Astrocyte (in vitro differentiated cells and primary cell): Measurements from ENCODE around the gene ZNF24. TPM values are rescaled to one million over a fixed set of nuclear protein-coding genes. Genes with fewer than 3 reads are reported as not detected.

Experiments
- DNase-seq: peaks from one replicate; pipeline ENCODE4 v3.0.0-alpha.2; 2010; ENCODE audit warnings: low read depth
- FAIRE-seq: peaks from 2 replicates; lab custom pipeline; 2011; peaks lifted over from hg19 to GRCh38; lab: Jason Lieb, UNC
- H2AFZ ChIP-seq: 2 replicates; pipeline ENCODE4 v1.6.0; 2012; ENCODE audit warnings: low read depth, low read length, inconsistent platforms
- H3K27ac ChIP-seq: 2 replicates; pipeline ENCODE4 v1.5.1; 2011; ENCODE audit warnings: low read depth, low read length, inconsistent platforms
- H3K27me3 ChIP-seq: 2 replicates; pipeline ENCODE4 v1.6.0; 2011; ENCODE audit warnings: low read length, inconsistent platforms; ENCODE audit not compliant: insufficient read depth
- H3K36me3 ChIP-seq: 2 replicates; pipeline ENCODE4 v1.5.1; 2011; ENCODE audit warnings: low read length, inconsistent platforms; ENCODE audit not compliant: insufficient read depth
- H3K4me1 ChIP-seq: 2 replicates; pipeline ENCODE4 v1.5.1; 2011; ENCODE audit warnings: low read length, inconsistent platforms; ENCODE audit not compliant: insufficient read depth
- H3K4me2 ChIP-seq: 2 replicates; pipeline ENCODE4 v1.6.0; 2012; ENCODE audit warnings: low read length, inconsistent platforms
- H3K4me3 ChIP-seq: 2 replicates; pipeline ENCODE4 v1.5.1; 2011; ENCODE audit warnings: low read depth, mild to moderate bottlenecking, low read length, inconsistent platforms; ENCODE audit not compliant: insufficient read depth
- H3K79me2 ChIP-seq: 2 replicates; pipeline ENCODE4 v1.6.0; 2012; ENCODE audit warnings: mild to moderate bottlenecking, low read length, inconsistent platforms; ENCODE audit not compliant: insufficient read depth
- H3K9ac ChIP-seq: 2 replicates; pipeline ENCODE4 v1.6.0; 2012; ENCODE audit warnings: mild to moderate bottlenecking, low read length, inconsistent platforms
- H3K9me3 ChIP-seq: 2 replicates; pipeline ENCODE4 v1.5.1; 2012; ENCODE audit warnings: low read depth, mild to moderate bottlenecking, low read length, inconsistent platforms; ENCODE audit not compliant: insufficient read depth
- H4K20me1 ChIP-seq: 2 replicates; pipeline ENCODE4 v1.6.0; 2012; ENCODE audit warnings: low read length, inconsistent platforms; ENCODE audit not compliant: insufficient read depth
- H3K27ac Mint-ChIP-seq: one replicate; pipeline ENCODE4 v1.8.0; 2021; ENCODE audit warnings: mild to moderate bottlenecking, mixed read lengths; ENCODE audit not compliant: unreplicated experiment
- H3K27me3 Mint-ChIP-seq: one replicate; pipeline ENCODE4 v1.8.0; 2021; ENCODE audit warnings: low read depth, mixed read lengths; ENCODE audit not compliant: unreplicated experiment
- H3K36me3 Mint-ChIP-seq: one replicate; pipeline ENCODE4 v1.8.0; 2021; ENCODE audit warnings: low read depth, mixed read lengths; ENCODE audit not compliant: unreplicated experiment
- H3K4me1 Mint-ChIP-seq: one replicate; pipeline ENCODE4 v1.8.0; 2021; ENCODE audit warnings: low read depth, mixed read lengths; ENCODE audit not compliant: unreplicated experiment
- H3K4me3 Mint-ChIP-seq: one replicate; pipeline ENCODE4 v1.8.0; 2021; ENCODE audit warnings: mild to moderate bottlenecking, moderate library complexity, mixed read lengths; ENCODE audit not compliant: unreplicated experiment
- H3K9me3 Mint-ChIP-seq: one replicate; pipeline ENCODE4 v1.8.0; 2021; ENCODE audit warnings: mild to moderate bottlenecking, mixed read lengths; ENCODE audit not compliant: unreplicated experiment
- EZH2 ChIP-seq: IDR thresholded peaks from 2 replicates; pipeline ENCODE4 v1.6.1; 2012; ENCODE audit warnings: mild to moderate bottlenecking, low read length, inconsistent platforms; ENCODE audit not compliant: insufficient read depth
- total RNA-seq: library from RNA; stranded (reverse); gene quantifications from 2 replicates; pipeline ENCODE4 v1.2.1, GENCODE V29; 2021
- TF ChIP-seq, protein P1 (sequence below): IDR thresholded peaks from 2 replicates; pipeline ENCODE4 v1.5.1; 2011; ENCODE audit warnings: low read depth, mild to moderate bottlenecking, inconsistent platforms, low read length, moderate library complexity; ENCODE audit not compliant: insufficient read depth

ZNF24 gene
- total RNA-seq, 1 donor from 2014 or later, result 55.6 TPM

DNA sequence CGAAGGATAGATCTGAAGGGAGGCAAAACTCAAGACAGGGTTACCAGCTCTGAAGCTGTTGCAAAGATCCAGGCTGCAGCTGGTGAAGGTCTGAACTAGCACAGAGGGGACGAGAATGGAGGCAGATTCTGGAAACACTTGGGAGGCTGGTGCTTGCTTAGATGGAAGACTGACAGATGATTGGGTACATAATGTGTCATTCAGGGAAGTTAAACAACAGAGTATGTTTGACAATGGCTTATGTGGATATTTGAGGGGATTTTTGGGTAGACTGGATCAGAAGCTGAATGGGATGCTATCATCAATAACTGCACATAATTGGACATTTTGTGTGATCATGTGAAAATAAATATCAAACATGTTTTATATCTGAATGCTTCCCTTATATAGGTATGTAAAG, 35.2 kb upstream of the ZNF24 start:
- H3K9me3 Mint-ChIP-seq, result peaks cover 6% of the 10 kb centered on the region
- H3K27me3 Mint-ChIP-seq, result peaks cover 5% of the 10 kb centered on the region
- H3K4me3 Mint-ChIP-seq, result no peak overlapping the region
- H3K4me1 ChIP-seq, result peaks cover 4% of the 10 kb centered on the region
- H3K27me3 ChIP-seq, result no peaks in the 10 kb centered on the region
- no peak overlapping the region for H3K4me3 ChIP-seq
- H2AFZ ChIP-seq, result no peak overlapping the region
- DNase-seq (no peak), FAIRE-seq (no peak)
- H3K9ac ChIP-seq, result no peak overlapping the region
- H3K79me2 ChIP-seq, result no peaks in the 10 kb centered on the region
- H3K4me1 Mint-ChIP-seq, result peaks cover 7% of the 10 kb centered on the region
- no peaks in the 10 kb centered on the region for H4K20me1 ChIP-seq
- no peak overlapping the region for H3K27ac Mint-ChIP-seq
- H3K36me3 ChIP-seq, result no peaks in the 10 kb centered on the region
- H3K36me3 Mint-ChIP-seq, result peaks cover 1% of the 10 kb centered on the region
- H3K27ac ChIP-seq, result no peak overlapping the region
- TF ChIP-seq EZH2, result no peak
- TF ChIP-seq, protein P1, sequence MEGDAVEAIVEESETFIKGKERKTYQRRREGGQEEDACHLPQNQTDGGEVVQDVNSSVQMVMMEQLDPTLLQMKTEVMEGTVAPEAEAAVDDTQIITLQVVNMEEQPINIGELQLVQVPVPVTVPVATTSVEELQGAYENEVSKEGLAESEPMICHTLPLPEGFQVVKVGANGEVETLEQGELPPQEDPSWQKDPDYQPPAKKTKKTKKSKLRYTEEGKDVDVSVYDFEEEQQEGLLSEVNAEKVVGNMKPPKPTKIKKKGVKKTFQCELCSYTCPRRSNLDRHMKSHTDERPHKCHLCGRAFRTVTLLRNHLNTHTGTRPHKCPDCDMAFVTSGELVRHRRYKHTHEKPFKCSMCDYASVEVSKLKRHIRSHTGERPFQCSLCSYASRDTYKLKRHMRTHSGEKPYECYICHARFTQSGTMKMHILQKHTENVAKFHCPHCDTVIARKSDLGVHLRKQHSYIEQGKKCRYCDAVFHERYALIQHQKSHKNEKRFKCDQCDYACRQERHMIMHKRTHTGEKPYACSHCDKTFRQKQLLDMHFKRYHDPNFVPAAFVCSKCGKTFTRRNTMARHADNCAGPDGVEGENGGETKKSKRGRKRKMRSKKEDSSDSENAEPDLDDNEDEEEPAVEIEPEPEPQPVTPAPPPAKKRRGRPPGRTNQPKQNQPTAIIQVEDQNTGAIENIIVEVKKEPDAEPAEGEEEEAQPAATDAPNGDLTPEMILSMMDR, result no peak
- H3K9me3 ChIP-seq, result no peaks in the 10 kb centered on the region
- H3K4me2 ChIP-seq, result no peak overlapping the region

DNA sequence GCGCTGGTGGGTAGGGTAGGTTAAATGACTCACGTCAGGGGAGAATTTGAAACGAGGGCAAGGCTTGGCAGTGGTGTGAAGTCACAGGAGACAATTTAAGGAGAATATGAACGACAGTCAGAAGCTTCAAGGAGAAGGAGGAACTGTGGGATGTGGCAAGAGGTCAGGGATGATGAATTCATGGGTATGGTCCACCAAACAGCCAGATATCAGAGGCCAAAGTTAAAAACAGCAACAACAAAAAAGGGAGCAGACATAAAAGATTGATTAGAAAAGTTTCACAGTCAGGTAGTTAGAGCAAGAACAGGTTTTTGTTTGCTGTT, 34.3 kb upstream of the ZNF24 start:
- Histone ChIP-seq H2AFZ (no peak overlapping the region), H3K4me2 (no peak overlapping the region), H3K9ac (no peak overlapping the region), H3K9me3 (no peaks in the 10 kb centered on the region), H4K20me1 (no peaks in the 10 kb centered on the region), H3K36me3 (no peaks in the 10 kb centered on the region), H3K27me3 (no peaks in the 10 kb centered on the region), H3K4me1 (peaks cover 4% of the 10 kb centered on the region), H3K79me2 (no peaks in the 10 kb centered on the region), H3K27ac (no peak overlapping the region), H3K4me3 (no peak overlapping the region)
- DNase-seq, result no peak
- Mint-ChIP-seq H3K27me3 (peaks cover 3% of the 10 kb centered on the region), H3K4me1 (peaks cover 7% of the 10 kb centered on the region), H3K27ac (no peak overlapping the region), H3K9me3 (peaks cover 6% of the 10 kb centered on the region), H3K4me3 (peak overlapping the region; percentile 9), H3K36me3 (no peaks in the 10 kb centered on the region)
- no peak for FAIRE-seq
- TF ChIP-seq EZH2, result no peak
- TF ChIP-seq, protein P1, result no peak

DNA sequence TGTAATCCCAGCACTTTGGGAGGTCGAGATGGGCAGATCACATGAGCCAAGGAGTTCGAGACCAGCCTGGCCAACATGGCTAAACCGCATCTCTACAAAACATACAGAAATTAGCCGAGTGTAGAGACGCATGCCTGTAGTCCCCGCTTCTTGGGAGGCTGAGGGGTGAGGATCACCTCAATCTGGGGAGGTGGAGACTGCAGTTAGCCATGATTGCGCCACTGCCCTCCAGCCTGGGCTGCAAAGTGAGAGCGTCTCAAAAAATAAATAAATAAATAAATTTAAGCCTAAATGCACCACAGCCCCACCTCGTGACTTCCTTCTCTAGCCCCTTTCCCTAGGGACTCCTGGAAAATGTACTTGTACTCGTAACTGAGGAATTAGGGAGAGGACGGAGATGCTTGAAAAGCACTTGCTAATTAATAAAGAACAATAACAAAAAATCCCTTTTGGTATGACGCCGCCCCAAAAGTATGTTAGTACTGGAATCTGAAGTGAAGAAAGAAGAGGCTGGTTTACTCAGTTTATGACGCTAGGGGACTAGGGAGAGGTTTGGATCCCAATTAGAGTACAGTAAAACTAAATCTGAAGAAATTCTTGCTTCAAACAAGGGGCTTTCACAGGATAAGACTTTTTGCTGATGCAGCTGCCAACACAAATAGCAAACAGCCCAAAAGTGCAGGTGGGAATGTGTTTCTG, 33.8 kb upstream of the ZNF24 start:
- Histone ChIP-seq H3K4me2 (peak overlapping the region; percentile 92), H3K4me1 (peaks cover 4% of the 10 kb centered on the region), H3K79me2 (no peaks in the 10 kb centered on the region), H3K4me3 (no peak overlapping the region), H3K27me3 (peaks cover 2% of the 10 kb centered on the region), H2AFZ (no peak overlapping the region), H3K36me3 (no peaks in the 10 kb centered on the region), H3K9me3 (no peaks in the 10 kb centered on the region), H3K27ac (peak overlapping the region; percentile 30), H4K20me1 (no peaks in the 10 kb centered on the region), H3K9ac (no peak overlapping the region)
- TF ChIP-seq, protein P1, result peak; percentile 14
- TF ChIP-seq EZH2, result no peak
- no peak for FAIRE-seq
- H3K9me3 Mint-ChIP-seq, result peaks cover 6% of the 10 kb centered on the region
- peak overlapping the region; percentile 48 for H3K27ac Mint-ChIP-seq
- H3K27me3 Mint-ChIP-seq, result peaks cover 3% of the 10 kb centered on the region
- H3K4me3 Mint-ChIP-seq, result peak overlapping the region; percentile 81
- peak; percentile 71 for DNase-seq
- peaks cover 7% of the 10 kb centered on the region for H3K4me1 Mint-ChIP-seq
- no peaks in the 10 kb centered on the region for H3K36me3 Mint-ChIP-seq
